NT2/D1 (cell line): ENCODE measurements around the gene MAML3.

Source experiments
- YY1 ChIP-seq: IDR thresholded peaks from 2 replicates; pipeline ENCODE4 v1.6.1; 2011; ENCODE audit not compliant: insufficient read length, insufficient read depth
- ZNF274 ChIP-seq: IDR thresholded peaks from 2 replicates; pipeline ENCODE4 v1.6.1; 2011; ENCODE audit warnings: mild to moderate bottlenecking, low read depth, low read length

GRCh38 chr4:139763205-139763604 is 390.8 kb downstream of the MAML3 start:
- TF ChIP-seq YY1 (no peak), ZNF274 (no peak)
